Testis (tissue), 3 donors: ENCODE measurements around the gene SENP1. TPM values are rescaled to one million over a fixed set of nuclear protein-coding genes. Genes with fewer than 3 reads are reported as not detected.

ENCODE experiments used
- DNase-seq: peaks from one replicate; pipeline ENCODE4 v3.0.0-alpha.2; 2019
- H3K27ac ChIP-seq, 2 donors: fragments of 200-600 bp; sonication (generic); one replicate each; pipeline ENCODE4 v1.5.1; 2019
- H3K27me3 ChIP-seq: fragments of 200-600 bp; sonication (generic); one replicate; pipeline ENCODE4 v1.5.1; 2019
- H3K36me3 ChIP-seq: fragments of 200-600 bp; sonication (generic); one replicate; pipeline ENCODE4 v1.5.1; 2017; ENCODE audit warnings: low read depth; ENCODE audit errors: missing control alignments
- H3K4me1 ChIP-seq: fragments of 200-600 bp; sonication (generic); one replicate; pipeline ENCODE4 v1.5.1; 2019
- H3K4me3 ChIP-seq, 2 donors: fragments of 200-600 bp; sonication (generic); one replicate each; pipeline ENCODE4 v1.5.1; 2017 to 2019
- H3K9me3 ChIP-seq: fragments of 200-600 bp; sonication (generic); one replicate; pipeline ENCODE4 v1.5.1; 2017
- CTCF ChIP-seq, 3 experiments: fragments of 450-650 bp in 2 of 3; fragments of 200-600 bp in 1 of 3; sonication (generic) in 1 of 3; IDR thresholded peaks; one replicate each; pipeline ENCODE4 v1.5.1; 2016 to 2019; ENCODE audit warnings: antibody characterized with exemption in 3 of 3, mild to moderate bottlenecking in 2 of 3, moderate library complexity in 1 of 3
- POLR2A ChIP-seq: fragments of 450-650 bp; IDR thresholded peaks from one replicate; pipeline ENCODE4 v1.6.1; 2017; ENCODE audit warnings: antibody characterized with exemption, mild to moderate bottlenecking, moderate library complexity
- WGBS, 2 donors: methylation state at CpG; one replicate each; pipeline ENCODE4 v1.1.5; 2018; 5-methylcytosine and 5-hydroxymethylcytosine counted together
- intact Hi-C: fragments of 100-400 bp; cut with DNase I; formaldehyde crosslinking; loops from one replicate; pipeline ENCODE4 v1.15.1; 2023; ENCODE audit warnings: low total_unique reads
- polyA plus RNA-seq: library from polyadenylated mRNA; stranded (reverse); fragments of 350-450 nt; fragmentation: Illumina TruSeq; extraction: RNeasy Lipid Tissue Mini Kit (QIAGEN cat#74804); gene quantifications from one replicate; pipeline ENCODE4 v1.2.3, GENCODE V29; 2014; ENCODE audit warnings: low read depth, low replicate concordance; ENCODE audit not compliant: insufficient read depth
- total RNA-seq, 2 donors: library from RNA; depleted of rRNA; stranded (reverse); fragments of >200 nt; gene quantifications; one replicate each; pipeline ENCODE4 v1.2.3, GENCODE V29; 2016

SENP1 gene
- total and polyA plus RNA-seq, 3 donors from 2014 or later, result 84.2 to 148 (median 105) TPM

- Histone ChIP-seq H3K36me3 (no peaks in the 10 kb centered on the region), H3K27ac (no peak overlapping the region), H3K4me3 (peak overlapping the region; percentile 20 to 48), H3K27me3 (no peaks in the 10 kb centered on the region), H3K9me3 (no peaks in the 10 kb centered on the region), H3K4me1 (peaks cover 34% of the 10 kb centered on the region)
- no peak for DNase-seq
- TF ChIP-seq CTCF (IDR thresholded peaks at IDR 0.05) (no peak), POLR2A (no peak)
- WGBS, 2 donors, result 1% methylated on average over 38 to 57 of the region's 57 CpGs
- intact Hi-C loops, result no loop called here
Measured at GRCh38 chr12:48001505-48002413, 104.1 kb downstream of the SENP1 start.

GRCh38 chr12:48000878-48001504 is 104.9 kb downstream of the SENP1 start:
- no peak for DNase-seq
- H3K27ac ChIP-seq, result no peak overlapping the region

GRCh38 chr12:47999816-48000215 is 106.1 kb downstream of the SENP1 start:
- no peaks in the 10 kb centered on the region for H3K9me3 ChIP-seq
- H3K4me3 ChIP-seq, result no peak overlapping the region
- intact Hi-C loops, result no loop called here
- TF ChIP-seq CTCF (IDR thresholded peaks at IDR 0.05) (no peak), POLR2A (no peak)
- no peak overlapping the region for H3K27ac ChIP-seq
- H3K36me3 ChIP-seq, result no peaks in the 10 kb centered on the region
- peaks cover 31% of the 10 kb centered on the region for H3K4me1 ChIP-seq
- DNase-seq, result no peak
- WGBS, 2 donors, result 71 to 77% methylated on average over 9 of the region's 9 CpGs
- H3K27me3 ChIP-seq, result no peaks in the 10 kb centered on the region

More at GRCh38 chr12:48000878-48001504, 104.9 kb downstream of the SENP1 start:
- Histone ChIP-seq H3K36me3 (no peaks in the 10 kb centered on the region), H3K4me1 (peaks cover 34% of the 10 kb centered on the region), H3K9me3 (no peaks in the 10 kb centered on the region), H3K4me3 (peak overlapping the region; percentile 20 to 48), H3K27me3 (no peaks in the 10 kb centered on the region)
- WGBS, 2 donors, result 6 to 15% methylated on average over 17 to 18 of the region's 18 CpGs
- intact Hi-C loops, result no loop called here
- TF ChIP-seq POLR2A (no peak), CTCF (IDR thresholded peaks at IDR 0.05) (no peak)

GRCh38 chr12:47997321-47997720 is 108.6 kb downstream of the SENP1 start:
- no peak overlapping the region for H3K4me3 ChIP-seq
- no peaks in the 10 kb centered on the region for H3K9me3 ChIP-seq
- intact Hi-C loops, result no loop called here
- H3K27ac ChIP-seq, result no peak overlapping the region
- no peak for TF ChIP-seq POLR2A
- no peak for TF ChIP-seq CTCF (IDR thresholded peaks at IDR 0.05)
- 70 to 77% methylated on average over 3 of the region's 3 CpGs for WGBS, 2 donors
- peaks cover 11% of the 10 kb centered on the region for H3K4me1 ChIP-seq
- no peak for DNase-seq
- H3K36me3 ChIP-seq, result no peaks in the 10 kb centered on the region
- no peaks in the 10 kb centered on the region for H3K27me3 ChIP-seq
